K562 (cell line): ENCODE measurements around the gene HK1. TPM values are rescaled to one million over a fixed set of nuclear protein-coding genes. Genes with fewer than 3 reads are reported as not detected.
A peak's percentile ranks its signal among the peaks of the same experiment; 100 is the strongest.

Experiments
- ATAC-seq: fragments of 200-7000 bp; cut with Tn5 transposase; 3 replicates; pipeline ENCODE4 v1.9.1; 2020; ENCODE audit warnings: moderate library complexity
- BruUV-seq: library from RNA; stranded (reverse); fragments of 400-500 nt; replicated peaks from 2 replicates; lab custom pipeline; 2021; lab: Mats Ljungman, UMichigan
- CTCF ChIA-PET: fragments of 300-600 bp; formaldehyde crosslinking; extraction: SDS; loops from one replicate; lab custom pipeline; 2021; ENCODE audit warnings: low intra/inter-chr PET ratio; lab: Yijun Ruan, JAX
- POLR2A ChIA-PET: fragments of 300-600, 350-650 bp; sonication (Branson Sonifier 250); formaldehyde crosslinking; extraction: SDS; loops from one replicate; lab custom pipeline; 2021; ENCODE audit warnings: antibody characterized with exemption, inconsistent platforms; lab: Yijun Ruan, JAX
- DNase-seq, 4 experiments: peaks; one replicate each; pipeline versions ENCODE4 v3.0.0 to v3.0.0-alpha.2; 2011 to 2018; ENCODE audit warnings: low spot score in 3 of 4, mixed read lengths in 3 of 4; ENCODE audit errors: extremely low read depth in 1 of 4
- FAIRE-seq: peaks from 2 replicates; lab custom pipeline; 2011; peaks lifted over from hg19 to GRCh38; lab: Jason Lieb, UNC
- H2AFZ ChIP-seq: 2 replicates; pipeline ENCODE4 v1.6.0; 2011; ENCODE audit warnings: low read depth, low read length, control low read depth, inconsistent platforms
- H3K27ac ChIP-seq: fragments of 200-600 bp; 3 replicates; pipeline ENCODE4 v1.8.0; 2011; ENCODE audit warnings: low read depth, mild to moderate bottlenecking, control low read depth, inconsistent platforms, low read length, moderate library complexity, mixed read lengths; ENCODE audit errors: extremely low read depth
- H3K27me3 ChIP-seq, 2 experiments: fragments of 300-600 bp in 1 of 2; 2 replicates in 1 of 2; 3 replicates in 1 of 2; pipeline versions ENCODE4 v1.6.0 to v1.8.0; 2011; ENCODE audit warnings: inconsistent platforms in 2 of 2, low read length in 2 of 2, mild to moderate bottlenecking in 1 of 2, mixed read lengths in 1 of 2, moderate library complexity in 1 of 2; ENCODE audit not compliant: control insufficient read depth in 2 of 2, insufficient read depth in 2 of 2
- H3K36me3 ChIP-seq: fragments of 300-600 bp; 3 replicates; pipeline ENCODE4 v1.8.0; 2011; ENCODE audit warnings: mild to moderate bottlenecking, low read length, inconsistent platforms; ENCODE audit not compliant: control insufficient read depth, insufficient read depth
- H3K4me1 ChIP-seq, 2 experiments: fragments of 200-600 bp in 1 of 2; replicated peaks in 1 of 2; 2 replicates in 1 of 2; 3 replicates in 1 of 2; pipeline versions ENCODE4 v1.5.1 to v1.8.0; 2011; ENCODE audit warnings: inconsistent platforms in 2 of 2, low read length in 2 of 2, mild to moderate bottlenecking in 1 of 2, mixed read lengths in 1 of 2, moderate library complexity in 1 of 2; ENCODE audit not compliant: control insufficient read depth in 2 of 2, insufficient read depth in 2 of 2
- H3K4me2 ChIP-seq: 2 replicates; pipeline ENCODE4 v1.6.1; 2011; ENCODE audit warnings: low read length, control low read depth, inconsistent platforms, mixed read lengths; ENCODE audit not compliant: insufficient read depth
- H3K4me3 ChIP-seq: fragments of 200-600 bp; sonication (generic), shearing (Covaris generic); 2 replicates; pipeline ENCODE4 v1.5.1; 2016; ENCODE audit warnings: control low read depth, inconsistent platforms
- H3K79me2 ChIP-seq: fragments of 200-600 bp; 3 replicates; pipeline ENCODE4 v1.8.0; 2011; ENCODE audit warnings: low read length, inconsistent platforms; ENCODE audit not compliant: control insufficient read depth, insufficient read depth
- H3K9ac ChIP-seq, 2 experiments: 2 replicates each; pipeline versions ENCODE4 v1.6.0 to v1.6.1; 2011; ENCODE audit warnings: low read depth in 2 of 2, low read length in 2 of 2, control low read depth in 1 of 2, inconsistent platforms in 1 of 2, mild to moderate bottlenecking in 1 of 2, mixed read lengths in 1 of 2; ENCODE audit not compliant: insufficient read depth in 1 of 2
- H3K9me1 ChIP-seq: one replicate; pipeline ENCODE4 v1.6.0; 2011; ENCODE audit warnings: inconsistent platforms, mild to moderate bottlenecking, low read length, moderate library complexity; ENCODE audit not compliant: control insufficient read depth, insufficient read depth
- H3K9me3 ChIP-seq: replicated peaks from 2 replicates; pipeline ENCODE4 v1.5.1; 2011; ENCODE audit warnings: low read depth, low read length, inconsistent platforms; ENCODE audit not compliant: control insufficient read depth, insufficient read depth
- H4K20me1 ChIP-seq: replicated peaks from 2 replicates; pipeline ENCODE4 v1.6.1; 2011; ENCODE audit warnings: low read length, inconsistent platforms, mixed read lengths; ENCODE audit not compliant: control insufficient read depth, insufficient read depth
- ARNT ChIP-seq, 2 experiments: fragments of 450-650 bp; IDR thresholded peaks; 2 replicates each; pipeline ENCODE4 v1.6.1; 2016; ENCODE audit warnings: mild to moderate bottlenecking in 1 of 2
- CTCF ChIP-seq, 3 experiments: IDR thresholded peaks in 2 of 3; conservative IDR thresholded peaks in 1 of 3; 2 replicates each; pipeline ENCODE4 v1.5.1; 2011 to 2012; ENCODE audit warnings: low read length in 3 of 3, mild to moderate bottlenecking in 3 of 3, control low read depth in 2 of 3, improper control_type of control experiment in 1 of 3, inconsistent platforms in 1 of 3, low read depth in 1 of 3, mixed read lengths in 1 of 3, moderate library complexity in 1 of 3; ENCODE audit not compliant: insufficient read depth in 2 of 3
- RAD21 ChIP-seq, 2 experiments: fragments of 250-450 bp in 1 of 2; fragments of 450-650 bp in 1 of 2; sonication (Bioruptor Pico) in 1 of 2; formaldehyde crosslinking in 1 of 2; IDR thresholded peaks in 1 of 2; conservative IDR thresholded peaks in 1 of 2; 2 replicates each; pipeline versions ENCODE4 v1.4.0 to v1.8.0; 2020 to 2022; ENCODE audit warnings: mild to moderate bottlenecking in 2 of 2, moderate library complexity in 1 of 2
- WGBS: fragments of 100-300 bp; shearing (Covaris generic); methylation state at CpG from one replicate; pipeline ENCODE4 v1.1.6; 2016; ENCODE audit warnings: low coverage, mixed read lengths; ENCODE audit not compliant: insufficient coverage; ENCODE audit errors: missing lambda C conversion rate; 5-methylcytosine and 5-hydroxymethylcytosine counted together
- in situ Hi-C: fragments of 300-500 bp; cut with MboI; formaldehyde crosslinking; loops from 4 replicates; pipeline ENCODE4 v1.15.0; 2018; ENCODE audit warnings: inconsistent platforms, mixed read lengths
- intact Hi-C: fragments of 100-400 bp; cut with micrococcal nuclease; formaldehyde crosslinking; loops from 2 replicates; pipeline ENCODE4 v1.14.2; 2022
- polyA plus RNA-seq, 8 experiments: library from polyadenylated mRNA; depleted of rRNA in 4 of 8; stranded (reverse) in 5 of 8; unstranded in 3 of 8; fragments of >200 nt; fragmentation: Nextera tagmentation in 2 of 8; fragmentation: Illumina TruSeq in 1 of 8; extraction: Ambion mirVana in 2 of 8; extraction: Trizol in 1 of 8; gene quantifications; 2 replicates each; pipeline versions ENCODE4 v1.2.1 to v1.2.3, GENCODE V29; 2011 to 2014; ENCODE audit warnings: inconsistent platforms in 1 of 8, missing spikeins in 1 of 8
- total RNA-seq, 7 experiments: library from RNA; depleted of rRNA in 6 of 7; stranded (reverse); fragments of >200 nt in 6 of 7; fragmentation: Illumina TruSeq in 2 of 7; extraction: Trizol in 2 of 7; gene quantifications; 2 replicates each; pipeline versions ENCODE4 v1.2.1 to v1.2.3, GENCODE V29; 2011 to 2021; ENCODE audit warnings: low replicate concordance in 1 of 7

The HK1 gene
- total and polyA plus RNA-seq, 9 of the 15 experiments (the other 6 are each of a cell fraction or from before 2014, with no cell fraction given) = 29.2 to 444 (median 193) TPM

GRCh38 chr10:69364232-69364940 lies 86.1 kb downstream of the HK1 start:
- peak; percentile 45; the same call in 2 of the 3 replicates for ATAC-seq
- Histone ChIP-seq H3K4me3 (no peak overlapping the region), H3K4me2 (no peak overlapping the region), H3K36me3 (peaks cover 99% of the 10 kb centered on the region), H4K20me1 (peaks cover 21% of the 10 kb centered on the region; the same call in 1 of the 2 replicates), H3K27me3 (no peaks in the 10 kb centered on the region), H3K9ac (no peak overlapping the region), H3K27ac (no peak overlapping the region)
- FAIRE-seq = no peak
- in situ Hi-C loops = no loop called here
- WGBS = 91% methylated on average over 9 of the region's 9 CpGs
- ChIA-PET POLR2A (interaction anchor here (0.5 to 0.9 kb wide), 3 partner anchors 9 to 78 kb away, joined by 3 to 4 read pairs (median 4); no protein-coding TSS in a partner anchor), CTCF (interaction anchor here (1.1 to 1.4 kb wide), 2 partner anchors 127 to 271 kb away, joined by 3 read pairs; no protein-coding TSS in a partner anchor)
- peak in 1 of 2 experiments; percentile 37; a peak in 2 of 4 replicates for TF ChIP-seq RAD21 (CRISPR knock-in tag; conservative IDR thresholded peaks at IDR 0.05 in 1 of 2, IDR thresholded peaks at IDR 0.05 in 1 of 2)
- peak; percentile 17 to 23 (median 22); a peak in 1 of 6 replicates for TF ChIP-seq CTCF (IDR thresholded peaks at IDR 0.05 in 2 of 3, conservative IDR thresholded peaks at IDR 0.05 in 1 of 3; ENCODE audit: insufficient read depth in 2 of 3, low read depth in 1 of 3, low read length in 3 of 3)
- no peak for TF ChIP-seq ARNT (IDR thresholded peaks at IDR 0.05)
- TF ChIP-seq, all 486 proteins: peak for 2
- Histone ChIP-seq H2AFZ (no peak overlapping the region), H3K79me2 (peaks cover 62% of the 10 kb centered on the region), H3K9me3 (no peaks in the 10 kb centered on the region), H3K9me1 (peaks cover 4% of the 10 kb centered on the region), H3K4me1 (peaks cover 0 to 4% of the 10 kb centered on the region in 2 experiments; a peak in 2 of 5 replicates)
- no TSS peak for BruUV-seq
- no peak for DNase-seq
- intact Hi-C loops = no loop called here
